G401 (cell line): Measurements from ENCODE around the gene KCNN3. TPM values are rescaled to one million over a fixed set of nuclear protein-coding genes. Genes with fewer than 3 reads are reported as not detected.

ENCODE experiments used
- DNase-seq: peaks from one replicate; pipeline ENCODE4 v3.0.0-alpha.2; 2015; ENCODE audit warnings: low spot score
- in situ Hi-C: cut with HindIII; loops from 2 replicates; pipeline ENCODE4 v1.10.0; 2016; ENCODE audit warnings: low sequenced_read_pairs, mixed read lengths
- total RNA-seq: library from RNA; depleted of rRNA; stranded (reverse); fragments of >200 nt; shearing (Covaris generic); gene quantifications from 2 replicates; pipeline ENCODE4 v1.2.3, GENCODE V29; 2014

The KCNN3 gene
- total RNA-seq, 1 experiment from 2014 or later, result 0.64 TPM

- no peak for DNase-seq
- in situ Hi-C loops, result no loop called here
Measured at GRCh38 chr1:154749078-154749760, 120.9 kb downstream of the KCNN3 start.

- in situ Hi-C loops, result no loop called here
Measured at GRCh38 chr1:154748405-154748775, 121.7 kb downstream of the KCNN3 start.

GRCh38 chr1:154747740-154748404, 122.2 kb downstream of the KCNN3 start:
- DNase-seq, result no peak
- in situ Hi-C loops, result no loop called here

More at GRCh38 chr1:154748405-154748775, 121.7 kb downstream of the KCNN3 start:
- DNase-seq, result no peak

GRCh38 chr1:154747380-154747739, 122.7 kb downstream of the KCNN3 start:
- no peak for DNase-seq
- in situ Hi-C loops, result no loop called here

GRCh38 chr1:154746622-154747299, 123.3 kb downstream of the KCNN3 start:
- in situ Hi-C loops, result no loop called here
- no peak for DNase-seq

GRCh38 chr1:154745750-154746425, 124.2 kb downstream of the KCNN3 start:
- in situ Hi-C loops, result no loop called here
- no peak for DNase-seq

- in situ Hi-C loops, result no loop called here
- no peak for DNase-seq
Measured at GRCh38 chr1:154745286-154745731, 124.8 kb downstream of the KCNN3 start.

- peak; percentile 11 for DNase-seq
- in situ Hi-C loops, result no loop called here
Measured at GRCh38 chr1:154744352-154745035, 125.6 kb downstream of the KCNN3 start.

- DNase-seq, result no peak
- in situ Hi-C loops, result no loop called here
Measured at GRCh38 chr1:154743526-154744036, 126.5 kb downstream of the KCNN3 start.

- in situ Hi-C loops, result no loop called here
- no peak for DNase-seq
Measured at GRCh38 chr1:154742606-154743005, 127.5 kb downstream of the KCNN3 start.

- in situ Hi-C loops, result no loop called here
- DNase-seq, result no peak
Measured at GRCh38 chr1:154741741-154742495, 128.2 kb downstream of the KCNN3 start.

- in situ Hi-C loops, result no loop called here
- no peak for DNase-seq
Measured at GRCh38 chr1:154741327-154741726, 128.8 kb downstream of the KCNN3 start.

GRCh38 chr1:154739654-154740053, 130.4 kb downstream of the KCNN3 start:
- in situ Hi-C loops, result no loop called here
- no peak for DNase-seq

- in situ Hi-C loops, result no loop called here
- no peak for DNase-seq
Measured at GRCh38 chr1:154736841-154737240, 133.2 kb downstream of the KCNN3 start.

GRCh38 chr1:154735804-154736168, 134.3 kb downstream of the KCNN3 start:
- in situ Hi-C loops, result no loop called here

GRCh38 chr1:154735061-154735803, 134.8 kb downstream of the KCNN3 start:
- in situ Hi-C loops, result no loop called here
- DNase-seq, result no peak

More at GRCh38 chr1:154735804-154736168, 134.3 kb downstream of the KCNN3 start:
- DNase-seq, result no peak

GRCh38 chr1:154733621-154734020, 136.5 kb downstream of the KCNN3 start:
- DNase-seq, result no peak
- in situ Hi-C loops, result no loop called here

- no peak for DNase-seq
- in situ Hi-C loops, result no loop called here
Measured at GRCh38 chr1:154730986-154731489, 139.0 kb downstream of the KCNN3 start.
